HepG2 (cell line): ENCODE results near the gene ESR1. TPM values are rescaled to one million over a fixed set of nuclear protein-coding genes. Genes with fewer than 3 reads are reported as not detected.

Source experiments
- ATAC-seq: fragments of 200-7000 bp; cut with Tn5 transposase; 3 replicates; pipeline ENCODE4 v1.9.1; 2020; ENCODE audit warnings: mild to moderate bottlenecking, moderate library complexity
- BruUV-seq: library from RNA; stranded (reverse); fragments of 400-500 nt; replicated peaks from 2 replicates; lab custom pipeline; 2021; lab: Mats Ljungman, UMichigan
- CTCF ChIA-PET: fragments of 300-600 bp; formaldehyde crosslinking; extraction: SDS; loops from one replicate; lab custom pipeline; 2021; ENCODE audit warnings: low total read pairs, inconsistent platforms, low intra/inter-chr PET ratio; lab: Yijun Ruan, JAX
- POLR2A ChIA-PET: fragments of 350-600 bp; sonication (Branson Sonifier 250); formaldehyde crosslinking; loops from one replicate; lab custom pipeline; 2020; ENCODE audit warnings: antibody characterized with exemption, inconsistent platforms; lab: Yijun Ruan, JAX
- DNase-seq: peaks from one replicate; pipeline ENCODE4 v3.0.0-alpha.2; 2015; ENCODE audit warnings: low spot score
- FAIRE-seq: peaks from 3 replicates; lab custom pipeline; 2011; peaks lifted over from hg19 to GRCh38; lab: Jason Lieb, UNC
- H2AFZ ChIP-seq: one replicate; pipeline ENCODE4 v1.6.1; 2011; ENCODE audit warnings: low read length, inconsistent platforms
- H3K27ac ChIP-seq: fragments of 300-600 bp; 3 replicates; pipeline ENCODE4 v1.8.0; 2011; ENCODE audit warnings: mixed run types, mild to moderate bottlenecking, mixed read lengths, low read length, inconsistent platforms; ENCODE audit not compliant: insufficient read depth; ENCODE audit errors: extremely low read length
- H3K27me3 ChIP-seq, 2 experiments: fragments of 200-600 bp in 1 of 2; 2 replicates in 1 of 2; 3 replicates in 1 of 2; pipeline versions ENCODE4 v1.6.0 to v1.8.0; 2011; ENCODE audit warnings: low read length in 2 of 2, mild to moderate bottlenecking in 2 of 2, moderate library complexity in 2 of 2, inconsistent platforms in 1 of 2; ENCODE audit not compliant: insufficient read depth in 2 of 2, control insufficient read depth in 1 of 2
- H3K36me3 ChIP-seq, 2 experiments: fragments of 200-600 bp in 1 of 2; replicated peaks in 1 of 2; 2 replicates in 1 of 2; 3 replicates in 1 of 2; pipeline versions ENCODE4 v1.5.1 to v1.8.0; 2011; ENCODE audit warnings: low read length in 2 of 2, inconsistent platforms in 1 of 2; ENCODE audit not compliant: insufficient read depth in 2 of 2, control insufficient read depth in 1 of 2
- H3K4me1 ChIP-seq: 2 replicates; pipeline ENCODE4 v1.5.1; 2012; ENCODE audit warnings: low read length, inconsistent platforms; ENCODE audit not compliant: insufficient read depth
- H3K4me2 ChIP-seq: 2 replicates; pipeline ENCODE4 v1.6.0; 2011; ENCODE audit warnings: low read depth, low read length, inconsistent platforms
- H3K4me3 ChIP-seq, 3 experiments: fragments of 200-600 bp in 1 of 3; sonication (generic), shearing (Covaris generic) in 1 of 3; replicated peaks in 1 of 3; 2 replicates each; pipeline ENCODE4 v1.5.1; 2011 to 2016; ENCODE audit warnings: low read length in 3 of 3, inconsistent platforms in 2 of 3, low read depth in 2 of 3, mild to moderate bottlenecking in 2 of 3, control low read depth in 1 of 3, mixed read lengths in 1 of 3; ENCODE audit not compliant: insufficient read depth in 1 of 3
- H3K79me2 ChIP-seq: one replicate; pipeline ENCODE4 v1.6.1; 2011; ENCODE audit warnings: low read length, inconsistent platforms; ENCODE audit not compliant: insufficient read depth
- H3K9ac ChIP-seq: 2 replicates; pipeline ENCODE4 v1.6.0; 2011; ENCODE audit warnings: mild to moderate bottlenecking, low read depth, low read length, inconsistent platforms; ENCODE audit not compliant: insufficient read depth
- H3K9me3 ChIP-seq: 2 replicates; pipeline ENCODE4 v1.5.1; 2012; ENCODE audit warnings: mild to moderate bottlenecking, low read length
- H4K20me1 ChIP-seq: 2 replicates; pipeline ENCODE4 v1.6.0; 2011; ENCODE audit warnings: inconsistent platforms, mild to moderate bottlenecking, low read length, moderate library complexity; ENCODE audit not compliant: insufficient read depth
- AHDC1 ChIP-seq: sonication (generic); formaldehyde crosslinking; IDR thresholded peaks from 2 replicates; pipeline ENCODE4 v1.5.1; 2020; ENCODE audit warnings: mild to moderate bottlenecking, missing genetic modification reagents, borderline replicate concordance
- DMAP1 ChIP-seq: IDR thresholded peaks from 2 replicates; pipeline ENCODE4 v1.6.1; 2016
- ELF3 ChIP-seq: IDR thresholded peaks from 2 replicates; pipeline ENCODE4 v1.6.1; 2016; ENCODE audit warnings: missing genetic modification reagents, missing compliant biosample characterization
- FIP1L1 ChIP-seq: fragments of 200-400 bp; formaldehyde crosslinking; IDR thresholded peaks from 2 replicates; pipeline ENCODE4 v1.6.1; 2018; ENCODE audit warnings: low read depth, mild to moderate bottlenecking, low read length, moderate library complexity, borderline replicate concordance; ENCODE audit not compliant: insufficient read depth
- FOSL2 ChIP-seq: sonication (generic); formaldehyde crosslinking; IDR thresholded peaks from 2 replicates; pipeline ENCODE4 v1.4.0; 2020; ENCODE audit warnings: missing genetic modification reagents
- HOXA5 ChIP-seq: sonication (generic); formaldehyde crosslinking; IDR thresholded peaks from 2 replicates; pipeline ENCODE4 v1.4.0; 2020; ENCODE audit warnings: missing genetic modification reagents
- JUND ChIP-seq: sonication (generic); formaldehyde crosslinking; IDR thresholded peaks from 2 replicates; pipeline ENCODE4 v1.8.0; 2022; ENCODE audit warnings: mild to moderate bottlenecking, missing genetic modification reagents
- SAFB2 ChIP-seq: sonication (generic); formaldehyde crosslinking; IDR thresholded peaks from 2 replicates; pipeline ENCODE4 v1.5.1; 2020; ENCODE audit warnings: missing genetic modification reagents, low read depth, mild to moderate bottlenecking, borderline replicate concordance
- ZNF558 ChIP-seq: sonication (generic); formaldehyde crosslinking; IDR thresholded peaks from 2 replicates; pipeline ENCODE4 v1.9.0; 2022; ENCODE audit warnings: mild to moderate bottlenecking, missing genetic modification reagents, borderline replicate concordance
- WGBS: methylation state at CpG from one replicate; pipeline ENCODE4 v1.1.6; 2017; ENCODE audit warnings: low lambda C conversion rate; 5-methylcytosine and 5-hydroxymethylcytosine counted together
- in situ Hi-C: cut with HindIII; loops from 2 replicates; pipeline ENCODE4 v1.10.0; 2017; ENCODE audit warnings: low pct_unique_long_range_greater_than_20kb; ENCODE audit not compliant: extremely low pct_ligation_motif_present
- intact Hi-C: fragments of 100-400 bp; cut with micrococcal nuclease; formaldehyde crosslinking; loops from one replicate; pipeline ENCODE4 v1.10.0; 2022; ENCODE audit not compliant: unreplicated experiment
- polyA plus RNA-seq, 8 experiments: library from polyadenylated mRNA; depleted of rRNA in 3 of 8; stranded (reverse) in 7 of 8; unstranded in 1 of 8; fragments of >200 nt; fragmentation: Illumina TruSeq in 4 of 8; extraction: Trizol in 4 of 8; gene quantifications; 2 replicates each; pipeline versions ENCODE4 v1.2.1 to v1.2.3, GENCODE V29; 2011 to 2016; ENCODE audit warnings: low read depth in 4 of 8, missing spikeins in 1 of 8, mixed read lengths in 1 of 8; ENCODE audit not compliant: insufficient read depth in 1 of 8
- total RNA-seq, 5 experiments: library from RNA; depleted of rRNA; stranded (reverse); fragments of >200 nt; fragmentation: Illumina TruSeq; extraction: Trizol; gene quantifications; 2 replicates each; pipeline ENCODE4 v1.2.3, GENCODE V29; 2016; ENCODE audit warnings: low read depth in 1 of 5
- TF ChIP-seq, protein P1 (sequence below): sonication (generic); formaldehyde crosslinking; IDR thresholded peaks from 2 replicates; pipeline ENCODE4 v1.5.0; 2020; ENCODE audit warnings: missing genetic modification reagents
- TF ChIP-seq, protein P2 (sequence below): sonication (generic); formaldehyde crosslinking; IDR thresholded peaks from 2 replicates; pipeline ENCODE4 v1.9.0; 2021; ENCODE audit warnings: missing genetic modification reagents, borderline replicate concordance
- TF ChIP-seq, protein P3 (sequence below): sonication (generic); formaldehyde crosslinking; IDR thresholded peaks from 2 replicates; pipeline ENCODE4 v1.5.0; 2020; ENCODE audit warnings: missing genetic modification reagents
- TF ChIP-seq, protein P4 (sequence below): sonication (generic); formaldehyde crosslinking; IDR thresholded peaks from 2 replicates; pipeline ENCODE4 v1.4.0; 2020; ENCODE audit warnings: missing genetic modification reagents

Gene ESR1
- total and polyA plus RNA-seq, 2 of the 13 experiments (the other 11 are each of a cell fraction or from before 2014, with no cell fraction given): not detected

- TF ChIP-seq, protein P1, sequence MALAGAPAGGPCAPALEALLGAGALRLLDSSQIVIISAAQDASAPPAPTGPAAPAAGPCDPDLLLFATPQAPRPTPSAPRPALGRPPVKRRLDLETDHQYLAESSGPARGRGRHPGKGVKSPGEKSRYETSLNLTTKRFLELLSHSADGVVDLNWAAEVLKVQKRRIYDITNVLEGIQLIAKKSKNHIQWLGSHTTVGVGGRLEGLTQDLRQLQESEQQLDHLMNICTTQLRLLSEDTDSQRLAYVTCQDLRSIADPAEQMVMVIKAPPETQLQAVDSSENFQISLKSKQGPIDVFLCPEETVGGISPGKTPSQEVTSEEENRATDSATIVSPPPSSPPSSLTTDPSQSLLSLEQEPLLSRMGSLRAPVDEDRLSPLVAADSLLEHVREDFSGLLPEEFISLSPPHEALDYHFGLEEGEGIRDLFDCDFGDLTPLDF (CRISPR knock-in tag): no peak
- TF ChIP-seq ZNF558: no peak
- no peak for TF ChIP-seq DMAP1 (CRISPR knock-in tag)
- TF ChIP-seq, protein P2, sequence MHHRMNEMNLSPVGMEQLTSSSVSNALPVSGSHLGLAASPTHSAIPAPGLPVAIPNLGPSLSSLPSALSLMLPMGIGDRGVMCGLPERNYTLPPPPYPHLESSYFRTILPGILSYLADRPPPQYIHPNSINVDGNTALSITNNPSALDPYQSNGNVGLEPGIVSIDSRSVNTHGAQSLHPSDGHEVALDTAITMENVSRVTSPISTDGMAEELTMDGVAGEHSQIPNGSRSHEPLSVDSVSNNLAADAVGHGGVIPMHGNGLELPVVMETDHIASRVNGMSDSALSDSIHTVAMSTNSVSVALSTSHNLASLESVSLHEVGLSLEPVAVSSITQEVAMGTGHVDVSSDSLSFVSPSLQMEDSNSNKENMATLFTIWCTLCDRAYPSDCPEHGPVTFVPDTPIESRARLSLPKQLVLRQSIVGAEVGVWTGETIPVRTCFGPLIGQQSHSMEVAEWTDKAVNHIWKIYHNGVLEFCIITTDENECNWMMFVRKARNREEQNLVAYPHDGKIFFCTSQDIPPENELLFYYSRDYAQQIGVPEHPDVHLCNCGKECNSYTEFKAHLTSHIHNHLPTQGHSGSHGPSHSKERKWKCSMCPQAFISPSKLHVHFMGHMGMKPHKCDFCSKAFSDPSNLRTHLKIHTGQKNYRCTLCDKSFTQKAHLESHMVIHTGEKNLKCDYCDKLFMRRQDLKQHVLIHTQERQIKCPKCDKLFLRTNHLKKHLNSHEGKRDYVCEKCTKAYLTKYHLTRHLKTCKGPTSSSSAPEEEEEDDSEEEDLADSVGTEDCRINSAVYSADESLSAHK (CRISPR knock-in tag): no peak
- TF ChIP-seq HOXA5 (CRISPR knock-in tag): no peak
- no peak for TF ChIP-seq FIP1L1
- TF ChIP-seq SAFB2 (CRISPR knock-in tag): no peak
- TF ChIP-seq, protein P3, sequence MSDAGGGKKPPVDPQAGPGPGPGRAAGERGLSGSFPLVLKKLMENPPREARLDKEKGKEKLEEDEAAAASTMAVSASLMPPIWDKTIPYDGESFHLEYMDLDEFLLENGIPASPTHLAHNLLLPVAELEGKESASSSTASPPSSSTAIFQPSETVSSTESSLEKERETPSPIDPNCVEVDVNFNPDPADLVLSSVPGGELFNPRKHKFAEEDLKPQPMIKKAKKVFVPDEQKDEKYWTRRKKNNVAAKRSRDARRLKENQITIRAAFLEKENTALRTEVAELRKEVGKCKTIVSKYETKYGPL (CRISPR knock-in tag): no peak
These were observed 286.8 kb downstream of the ESR1 start (continued) for GRCh38 chr6:152094276-152094675.

DNA sequence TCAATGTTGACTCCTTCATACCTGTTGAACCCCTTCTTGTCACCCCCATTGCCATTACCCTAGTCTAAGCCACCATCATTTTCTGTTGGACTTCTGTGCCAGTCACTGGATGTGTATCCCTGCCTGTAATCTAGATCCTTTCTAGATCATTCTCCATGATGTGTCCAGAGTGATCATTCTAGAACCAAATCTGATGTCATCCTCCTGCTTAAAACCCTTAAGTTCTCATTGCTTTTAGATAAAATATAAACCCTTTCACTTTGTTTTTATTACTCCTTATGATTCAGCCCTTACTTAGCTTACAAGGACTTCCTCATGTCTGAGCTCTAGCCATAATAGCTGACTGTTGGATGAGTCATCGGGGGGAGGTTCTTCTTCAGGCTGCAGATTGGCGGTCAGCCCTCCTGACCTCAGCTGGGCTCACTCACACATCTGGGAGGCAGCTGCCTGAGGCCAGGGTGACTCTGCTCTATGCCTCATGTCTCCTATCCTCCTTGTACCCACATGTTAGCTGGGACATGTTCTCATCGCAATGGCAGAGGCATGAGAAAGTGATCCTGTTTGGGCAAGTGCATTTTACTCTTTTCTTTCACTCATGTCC lies 287.6 kb downstream of the ESR1 start:
- ATAC-seq: peak; percentile 67
- Histone ChIP-seq H3K27ac (no peak overlapping the region), H3K27me3 (peaks cover 1 to 28% of the 10 kb centered on the region in 2 experiments; a peak in 4 of 5 replicates), H3K4me1 (no peaks in the 10 kb centered on the region), H3K79me2 (no peaks in the 10 kb centered on the region), H3K9ac (no peak overlapping the region), H2AFZ (no peak overlapping the region), H4K20me1 (no peaks in the 10 kb centered on the region), H3K9me3 (no peaks in the 10 kb centered on the region), H3K4me3 (no peak overlapping the region), H3K36me3 (no peaks in the 10 kb centered on the region), H3K4me2 (no peak overlapping the region)
- in situ Hi-C loops: no loop called here
- intact Hi-C loops: no loop called here
- 29% methylated on average over 3 of the region's 3 CpGs for WGBS
- FAIRE-seq: no peak
- peak; percentile 45 for DNase-seq
- CTCF ChIA-PET: no interaction called here
- BruUV-seq: no TSS peak
- POLR2A ChIA-PET: no interaction called here
- no peak for TF ChIP-seq AHDC1 (CRISPR knock-in tag)
- TF ChIP-seq, protein P4, sequence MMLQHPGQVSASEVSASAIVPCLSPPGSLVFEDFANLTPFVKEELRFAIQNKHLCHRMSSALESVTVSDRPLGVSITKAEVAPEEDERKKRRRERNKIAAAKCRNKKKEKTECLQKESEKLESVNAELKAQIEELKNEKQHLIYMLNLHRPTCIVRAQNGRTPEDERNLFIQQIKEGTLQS (CRISPR knock-in tag): peak; percentile 42; the same call in 1 of the 2 replicates
- TF ChIP-seq FOSL2 (CRISPR knock-in tag): peak; percentile 91
- 0 out of 2 replicates have a peak, but pooled peaks have one; percentile 22 for TF ChIP-seq ELF3
- 0 out of 2 replicates have a peak, but pooled peaks have one; percentile 40 for TF ChIP-seq JUND (CRISPR knock-in tag)
